ENCODE results near the gene CDIPT. TPM values are rescaled to one million over a fixed set of nuclear protein-coding genes. Genes with fewer than 3 reads are reported as not detected.

Gene CDIPT
- total RNA-seq, 1 experiment from 2014 or later: 58.3 TPM

DNA sequence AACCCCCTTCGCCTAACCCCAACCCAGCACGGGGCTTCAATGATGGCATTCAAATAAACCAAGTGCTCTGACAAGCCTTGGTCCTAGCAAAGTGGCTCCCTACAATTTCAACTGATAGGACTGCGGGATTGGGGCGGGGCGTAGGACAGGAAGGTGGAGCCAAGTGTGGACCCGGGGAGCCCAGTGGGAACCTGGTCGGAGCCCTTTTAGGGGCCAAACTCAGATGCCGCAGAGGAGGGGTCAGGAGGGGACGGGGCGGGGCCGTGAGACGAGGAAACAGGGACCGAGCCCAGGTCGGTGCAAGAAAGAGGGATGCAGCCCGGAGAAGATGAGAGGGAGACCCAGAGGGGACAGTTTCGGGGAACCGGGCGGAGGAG is 13.2 kb upstream of the CDIPT start:
- TF ChIP-seq ELF1 (IDR thresholded peaks at IDR 0.05; ENCODE audit: borderline replicate concordance, low read depth): no peak
- Histone ChIP-seq H4K20me1 (ENCODE audit: insufficient read depth) (no peaks in the 10 kb centered on the region), H3K4me1 (ENCODE audit: control insufficient read depth in 1 of 2, insufficient read depth in 2 of 2, low read length in 2 of 2) (0 out of 4 replicates have a peak, but pooled peaks cover 0 to 4% of the 10 kb centered on the region in 2 experiments), H3K36me3 (ENCODE audit: control insufficient read depth in 1 of 2, insufficient read depth in 2 of 2, low read length in 2 of 2) (no peaks in the 10 kb centered on the region), H3K4me2 (ENCODE audit: low read length) (no peak overlapping the region), H3K9me2 (ENCODE audit: insufficient read depth) (no peaks in the 10 kb centered on the region), H3K27me3 (ENCODE audit: insufficient read depth, low read length) (no peaks in the 10 kb centered on the region), H2AFZ (ENCODE audit: low read depth, low read length, poor library complexity, severe bottlenecking) (no peak overlapping the region), H3K27ac (ENCODE audit: low read depth, low read length) (no peak overlapping the region), H3K9me3 (ENCODE audit: control insufficient read depth in 1 of 2, insufficient read depth in 1 of 2, low read depth in 1 of 2, low read length in 2 of 2) (no peaks in the 10 kb centered on the region), H3K4me3 (replicated peaks in 1 of 2; ENCODE audit: low read depth in 1 of 2, low read length in 2 of 2) (no peak overlapping the region), H3K9ac (ENCODE audit: low read length) (no peak overlapping the region), H3K79me2 (ENCODE audit: insufficient read depth, low read length) (no peaks in the 10 kb centered on the region)
- RAD21 ChIA-PET (ENCODE audit: low non-redundant PET in 1 of 2, low total read pairs in 2 of 2, uncharacterized antibody in 2 of 2, unreplicated experiment in 2 of 2): interaction anchor here in 1 of 2 experiments (0.6 kb wide), 1 partner anchor 9 kb away, joined by 3 read pairs; no protein-coding TSS in a partner anchor
- ATAC-seq: no peak
- intact Hi-C loops (cut with micrococcal nuclease): no loop called here
- DNase-seq (ENCODE audit: low read depth, low spot score): no peak
- no TSS peak for BruUV-seq (replicated peaks)
- CTCF ChIA-PET: no interaction called here
- POLR2A ChIA-PET: no interaction called here

- Histone ChIP-seq H3K9ac (ENCODE audit: low read length) (no peak overlapping the region), H4K20me1 (ENCODE audit: insufficient read depth) (no peaks in the 10 kb centered on the region), H2AFZ (ENCODE audit: low read depth, low read length, poor library complexity, severe bottlenecking) (no peak overlapping the region), H3K27me3 (ENCODE audit: insufficient read depth, low read length) (no peaks in the 10 kb centered on the region), H3K9me2 (ENCODE audit: insufficient read depth) (no peaks in the 10 kb centered on the region), H3K4me1 (ENCODE audit: control insufficient read depth in 1 of 2, insufficient read depth in 2 of 2, low read length in 2 of 2) (0 out of 4 replicates have a peak, but pooled peaks cover 0 to 4% of the 10 kb centered on the region in 2 experiments), H3K4me2 (ENCODE audit: low read length) (no peak overlapping the region), H3K27ac (ENCODE audit: low read depth, low read length) (no peak overlapping the region), H3K79me2 (ENCODE audit: insufficient read depth, low read length) (no peaks in the 10 kb centered on the region), H3K36me3 (ENCODE audit: control insufficient read depth in 1 of 2, insufficient read depth in 2 of 2, low read length in 2 of 2) (no peaks in the 10 kb centered on the region), H3K4me3 (replicated peaks in 1 of 2; ENCODE audit: low read depth in 1 of 2, low read length in 2 of 2) (no peak overlapping the region), H3K9me3 (ENCODE audit: control insufficient read depth in 1 of 2, insufficient read depth in 1 of 2, low read depth in 1 of 2, low read length in 2 of 2) (no peaks in the 10 kb centered on the region)
- DNase-seq (ENCODE audit: low read depth, low spot score) (no peak), ATAC-seq (no peak)
- BruUV-seq (replicated peaks): no TSS peak
- POLR2A ChIA-PET: no interaction called here
- intact Hi-C loops (cut with micrococcal nuclease): no loop called here
- CTCF ChIA-PET: no interaction called here
- RAD21 ChIA-PET (ENCODE audit: low non-redundant PET in 1 of 2, low total read pairs in 2 of 2, uncharacterized antibody in 2 of 2, unreplicated experiment in 2 of 2): no interaction called here
- TF ChIP-seq EZH2 (IDR thresholded peaks at IDR 0.05) (no peak), SRF (IDR thresholded peaks at IDR 0.05; ENCODE audit: low read depth) (no peak), FOSL1 (IDR thresholded peaks at IDR 0.05; ENCODE audit: low read depth) (no peak), TCF7L2 (IDR thresholded peaks at IDR 0.05; ENCODE audit: borderline replicate concordance, extremely low read depth, insufficient read depth, insufficient read length) (no peak), ZNF274 (IDR thresholded peaks at IDR 0.05; ENCODE audit: low read depth, low read length) (no peak), CTCF (IDR thresholded peaks at IDR 0.05 in 2 of 3, conservative IDR thresholded peaks at IDR 0.05 in 1 of 3; ENCODE audit: borderline replicate concordance in 1 of 3, insufficient read depth in 1 of 3, low read depth in 2 of 3, low read length in 2 of 3) (no peak), CBX3 (IDR thresholded peaks at IDR 0.05; ENCODE audit: low read depth) (no peak), EZH2phosphoT487 (IDR thresholded peaks at IDR 0.05; ENCODE audit: borderline replicate concordance) (no peak), POLR2A (IDR thresholded peaks at IDR 0.05; ENCODE audit: borderline replicate concordance, extremely low read depth, insufficient read depth, insufficient read length) (no peak), ZBTB33 (IDR thresholded peaks at IDR 0.05; ENCODE audit: extremely low read depth, insufficient replicate concordance, low read length) (no peak), EGR1 (IDR thresholded peaks at IDR 0.05; ENCODE audit: low read depth) (no peak), ZFX (IDR thresholded peaks at IDR 0.05) (no peak), JUND (IDR thresholded peaks at IDR 0.05) (no peak)
These were observed 12.2 kb upstream of the CDIPT start for GRCh38 chr16:29875206-29875605.

All from HCT116 (cell line).